ENCODE results near the gene PCSK5.

PCSK5 gene

GRCh38 chr9:75909776-75910175 is 19.3 kb downstream of the PCSK5 start:
- TF ChIP-seq CEBPB (IDR thresholded peaks at IDR 0.05), result no peak
- TF ChIP-seq RAD21 (IDR thresholded peaks at IDR 0.05; ENCODE audit: low read depth), result no peak
- TF ChIP-seq TEAD4 (IDR thresholded peaks at IDR 0.05), result no peak
- TF ChIP-seq REST (IDR thresholded peaks at IDR 0.05; ENCODE audit: low read depth), result no peak
- TF ChIP-seq CREB1 (IDR thresholded peaks at IDR 0.05; ENCODE audit: low read depth), result no peak
- TF ChIP-seq TAF1 (IDR thresholded peaks at IDR 0.05; ENCODE audit: low read depth), result no peak
- TF ChIP-seq FOXM1 (IDR thresholded peaks at IDR 0.05; ENCODE audit: borderline replicate concordance, low read depth), result no peak
- no peak for TF ChIP-seq NFIC (IDR thresholded peaks at IDR 0.05)
- no peak for TF ChIP-seq ZBTB7A (IDR thresholded peaks at IDR 0.05; ENCODE audit: low read depth)
- TF ChIP-seq EGR1 (IDR thresholded peaks at IDR 0.05), result no peak
- TF ChIP-seq MAX (IDR thresholded peaks at IDR 0.05), result no peak
- TF ChIP-seq USF1 (IDR thresholded peaks at IDR 0.05), result no peak
- no peak for TF ChIP-seq EP300 (IDR thresholded peaks at IDR 0.05; ENCODE audit: borderline replicate concordance)
- TF ChIP-seq TCF12 (IDR thresholded peaks at IDR 0.05; ENCODE audit: low read depth), result no peak
- no peak for TF ChIP-seq YY1 (IDR thresholded peaks at IDR 0.05; ENCODE audit: low read depth)

- no peak for TF ChIP-seq NFIC (IDR thresholded peaks at IDR 0.05)
- TF ChIP-seq CREB1 (IDR thresholded peaks at IDR 0.05; ENCODE audit: low read depth), result no peak
- TF ChIP-seq ZBTB7A (IDR thresholded peaks at IDR 0.05; ENCODE audit: low read depth), result no peak
- TF ChIP-seq TEAD4 (IDR thresholded peaks at IDR 0.05), result no peak
- no peak for TF ChIP-seq USF1 (IDR thresholded peaks at IDR 0.05)
- no peak for TF ChIP-seq TCF12 (IDR thresholded peaks at IDR 0.05; ENCODE audit: low read depth)
- TF ChIP-seq EGR1 (IDR thresholded peaks at IDR 0.05), result no peak
- no peak for TF ChIP-seq FOXM1 (IDR thresholded peaks at IDR 0.05; ENCODE audit: borderline replicate concordance, low read depth)
- TF ChIP-seq REST (IDR thresholded peaks at IDR 0.05; ENCODE audit: low read depth), result no peak
- TF ChIP-seq TAF1 (IDR thresholded peaks at IDR 0.05; ENCODE audit: low read depth), result no peak
- TF ChIP-seq YY1 (IDR thresholded peaks at IDR 0.05; ENCODE audit: low read depth), result no peak
- TF ChIP-seq CEBPB (IDR thresholded peaks at IDR 0.05), result no peak
- no peak for TF ChIP-seq RAD21 (IDR thresholded peaks at IDR 0.05; ENCODE audit: low read depth)
- no peak for TF ChIP-seq MAX (IDR thresholded peaks at IDR 0.05)
- no peak for TF ChIP-seq EP300 (IDR thresholded peaks at IDR 0.05; ENCODE audit: borderline replicate concordance)
Observed at GRCh38 chr9:75910731-75911130, 20.3 kb downstream of the PCSK5 start.

- no peak for TF ChIP-seq EGR1 (IDR thresholded peaks at IDR 0.05)
- no peak for TF ChIP-seq RAD21 (IDR thresholded peaks at IDR 0.05; ENCODE audit: low read depth)
- TF ChIP-seq REST (IDR thresholded peaks at IDR 0.05; ENCODE audit: low read depth), result no peak
- TF ChIP-seq NFIC (IDR thresholded peaks at IDR 0.05), result no peak
- TF ChIP-seq EP300 (IDR thresholded peaks at IDR 0.05; ENCODE audit: borderline replicate concordance), result no peak
- no peak for TF ChIP-seq ZBTB7A (IDR thresholded peaks at IDR 0.05; ENCODE audit: low read depth)
- TF ChIP-seq CREB1 (IDR thresholded peaks at IDR 0.05; ENCODE audit: low read depth), result no peak
- no peak for TF ChIP-seq TAF1 (IDR thresholded peaks at IDR 0.05; ENCODE audit: low read depth)
- TF ChIP-seq YY1 (IDR thresholded peaks at IDR 0.05; ENCODE audit: low read depth), result no peak
Observed at GRCh38 chr9:75911390-75911789, 20.9 kb downstream of the PCSK5 start.

- TF ChIP-seq EGR1 (IDR thresholded peaks at IDR 0.05), result no peak
- TF ChIP-seq TEAD4 (IDR thresholded peaks at IDR 0.05), result no peak
- no peak for TF ChIP-seq YY1 (IDR thresholded peaks at IDR 0.05; ENCODE audit: low read depth)
- TF ChIP-seq TAF1 (IDR thresholded peaks at IDR 0.05; ENCODE audit: low read depth), result no peak
- no peak for TF ChIP-seq REST (IDR thresholded peaks at IDR 0.05; ENCODE audit: low read depth)
- TF ChIP-seq USF1 (IDR thresholded peaks at IDR 0.05), result no peak
- TF ChIP-seq ZBTB7A (IDR thresholded peaks at IDR 0.05; ENCODE audit: low read depth), result no peak
- no peak for TF ChIP-seq FOXM1 (IDR thresholded peaks at IDR 0.05; ENCODE audit: borderline replicate concordance, low read depth)
- no peak for TF ChIP-seq CREB1 (IDR thresholded peaks at IDR 0.05; ENCODE audit: low read depth)
Observed at GRCh38 chr9:75912951-75913350, 22.5 kb downstream of the PCSK5 start.

Data from Ishikawa (cell line).